Trophoblast cell (in vitro differentiated cells and primary cell): ENCODE measurements around the gene GSTM3.
A peak's percentile ranks its signal among the peaks of the same experiment; 100 is the strongest.

ENCODE experiments used
- DNase-seq, 2 donors: peaks; one replicate each; pipeline ENCODE4 v3.0.0-alpha.2; 2016
- H2AFZ ChIP-seq: 2 replicates; pipeline ENCODE4 v1.6.1; 2013; ENCODE audit warnings: low read length, moderate library complexity, mild to moderate bottlenecking; ENCODE audit not compliant: insufficient read depth, poor library complexity
- H2AK5ac ChIP-seq: 2 replicates; pipeline ENCODE4 v1.6.1; 2013; ENCODE audit warnings: mild to moderate bottlenecking, low read length
- H2BK120ac ChIP-seq: 2 replicates; pipeline ENCODE4 v1.6.1; 2013; ENCODE audit warnings: low read length, mild to moderate bottlenecking, moderate library complexity; ENCODE audit not compliant: insufficient read depth, poor library complexity
- H2BK12ac ChIP-seq: 2 replicates; pipeline ENCODE4 v1.6.1; 2013; ENCODE audit warnings: mild to moderate bottlenecking, low read length, moderate library complexity
- H2BK5ac ChIP-seq: 2 replicates; pipeline ENCODE4 v1.6.1; 2013; ENCODE audit warnings: low read length, low read depth, moderate library complexity, mild to moderate bottlenecking; ENCODE audit not compliant: poor library complexity
- H3K14ac ChIP-seq: 2 replicates; pipeline ENCODE4 v1.6.1; 2013; ENCODE audit warnings: mild to moderate bottlenecking, low read length
- H3K18ac ChIP-seq: 2 replicates; pipeline ENCODE4 v1.6.1; 2013; ENCODE audit warnings: mild to moderate bottlenecking, low read length
- H3K23ac ChIP-seq: 2 replicates; pipeline ENCODE4 v1.6.1; 2013; ENCODE audit warnings: low read length
- H3K27ac ChIP-seq: 2 replicates; pipeline ENCODE4 v1.5.1; 2013; ENCODE audit warnings: low read depth, mild to moderate bottlenecking, inconsistent platforms, low read length, moderate library complexity
- H3K27me3 ChIP-seq: 2 replicates; pipeline ENCODE4 v1.6.1; 2013; ENCODE audit warnings: inconsistent platforms, mild to moderate bottlenecking, low read length, moderate library complexity; ENCODE audit not compliant: insufficient read depth
- H3K36me3 ChIP-seq, 2 experiments: 1 replicate in 1 of 2; 2 replicates in 1 of 2; pipeline ENCODE4 v1.6.1; 2013; ENCODE audit warnings: low read length in 2 of 2, mild to moderate bottlenecking in 2 of 2, moderate library complexity in 1 of 2; ENCODE audit not compliant: insufficient read depth in 2 of 2, control insufficient read depth in 1 of 2
- H3K4ac ChIP-seq: 2 replicates; pipeline ENCODE4 v1.6.1; 2013; ENCODE audit warnings: low read depth, mild to moderate bottlenecking, low read length, moderate library complexity
- H3K4me1 ChIP-seq, 2 experiments: 1 replicate in 1 of 2; 2 replicates in 1 of 2; pipeline ENCODE4 v1.6.1; 2013; ENCODE audit warnings: low read length in 2 of 2, mild to moderate bottlenecking in 2 of 2, moderate library complexity in 1 of 2; ENCODE audit not compliant: insufficient read depth in 2 of 2, control insufficient read depth in 1 of 2
- H3K4me2 ChIP-seq: 2 replicates; pipeline ENCODE4 v1.6.1; 2013; ENCODE audit warnings: inconsistent platforms, mild to moderate bottlenecking, low read length, moderate library complexity
- H3K4me3 ChIP-seq: 2 replicates; pipeline ENCODE4 v1.5.1; 2013; ENCODE audit warnings: mild to moderate bottlenecking, low read depth, low read length, inconsistent platforms
- H3K79me1 ChIP-seq: one replicate; pipeline ENCODE4 v1.6.1; 2013; ENCODE audit warnings: low read length
- H3K79me2 ChIP-seq: 2 replicates; pipeline ENCODE4 v1.6.1; 2013; ENCODE audit warnings: low read length, mild to moderate bottlenecking; ENCODE audit not compliant: control insufficient read depth, insufficient read depth, poor library complexity
- H3K9ac ChIP-seq: 2 replicates; pipeline ENCODE4 v1.6.1; 2013; ENCODE audit warnings: mild to moderate bottlenecking, low read length
- H3K9me3 ChIP-seq: 2 replicates; pipeline ENCODE4 v1.6.1; 2013; ENCODE audit warnings: low read depth, mild to moderate bottlenecking, control low read depth, inconsistent platforms, low read length; ENCODE audit not compliant: insufficient read depth
- H4K12ac ChIP-seq: 2 replicates; pipeline ENCODE4 v1.6.1; 2013; ENCODE audit warnings: low read depth, mild to moderate bottlenecking, low read length, moderate library complexity
- H4K8ac ChIP-seq: 2 replicates; pipeline ENCODE4 v1.6.1; 2013; ENCODE audit warnings: low read depth, mild to moderate bottlenecking, low read length, moderate library complexity
- H4K91ac ChIP-seq: one replicate; pipeline ENCODE4 v1.6.1; 2013; ENCODE audit warnings: low read depth, mild to moderate bottlenecking, low read length, moderate library complexity
- WGBS: extraction: QIAGEN DNeasy Blood & Tissue Kit; methylation state at CpG from one replicate; pipeline ENCODE4 v1.1.7; 2013; ENCODE audit warnings: missing lambda C conversion rate; ENCODE audit not compliant: insufficient read length, insufficient coverage; ENCODE audit errors: extremely low coverage; 5-methylcytosine and 5-hydroxymethylcytosine counted together

The GSTM3 gene

DNA sequence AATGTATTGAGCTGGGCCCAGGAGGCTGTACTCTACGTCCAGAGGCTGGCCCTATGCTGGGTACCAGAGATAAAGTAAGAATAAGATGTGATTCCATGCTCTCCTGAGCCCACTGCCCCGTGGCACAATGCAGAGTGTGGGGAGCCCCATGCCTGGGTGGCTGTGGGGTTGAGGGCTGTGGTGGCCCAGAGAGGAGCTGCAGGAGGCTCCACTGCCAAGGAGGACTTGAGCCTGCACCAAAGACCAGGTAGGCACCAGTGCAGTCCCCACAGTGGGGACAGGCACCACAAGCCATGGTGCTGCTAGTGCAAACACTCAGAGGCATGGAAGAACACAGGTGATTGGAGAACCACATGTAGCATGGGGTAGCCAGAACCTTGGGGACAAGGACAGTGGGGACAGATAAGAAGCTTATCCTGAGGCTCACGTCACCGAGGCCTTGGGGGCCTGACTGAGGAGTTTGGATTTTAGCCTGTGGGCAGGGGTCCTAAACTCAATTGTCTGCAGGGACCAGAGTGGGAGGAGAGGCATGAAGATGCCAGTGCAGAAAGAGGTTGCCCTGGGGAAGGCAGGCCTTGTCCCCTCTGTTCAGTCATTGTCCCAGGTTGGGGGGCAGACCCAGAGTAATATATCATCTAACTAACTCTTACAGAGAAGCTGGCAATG is 44.7 kb upstream of the GSTM3 start:
- Histone ChIP-seq H3K9me3 (no peaks in the 10 kb centered on the region), H3K18ac (no peak overlapping the region), H3K23ac (no peak overlapping the region), H2BK5ac (no peak overlapping the region), H4K12ac (no peak overlapping the region), H3K36me3 (no peaks in the 10 kb centered on the region), H3K4me1 (peaks cover 17 to 36% of the 10 kb centered on the region in 2 experiments), H3K4ac (no peak overlapping the region), H3K79me2 (no peaks in the 10 kb centered on the region), H2AK5ac (no peak overlapping the region), H3K4me2 (no peak overlapping the region), H3K27me3 (no peaks in the 10 kb centered on the region), H2BK12ac (no peak overlapping the region), H3K79me1 (peaks cover 8% of the 10 kb centered on the region), H3K9ac (no peak overlapping the region), H4K8ac (no peak overlapping the region), H4K91ac (no peak overlapping the region), H3K14ac (no peak overlapping the region), H2AFZ (no peak overlapping the region), H3K4me3 (no peak overlapping the region), H2BK120ac (no peak overlapping the region), H3K27ac (no peak overlapping the region)
- WGBS = no CpG with 5 or more reads among the region's 4 CpGs
- DNase-seq = no peak

- no peak overlapping the region for H3K27ac ChIP-seq
- peaks cover 6% of the 10 kb centered on the region for H3K79me1 ChIP-seq
- H3K14ac ChIP-seq = no peak overlapping the region
- no peak overlapping the region for H2AFZ ChIP-seq
- H2AK5ac ChIP-seq = no peak overlapping the region
- H3K4me1 ChIP-seq = peaks cover 16 to 32% of the 10 kb centered on the region in 2 experiments
- WGBS = no CpG with 5 or more reads among the region's 5 CpGs
- DNase-seq = no peak
- peaks cover 3% of the 10 kb centered on the region for H3K9me3 ChIP-seq
- H4K8ac ChIP-seq = no peak overlapping the region
- no peak overlapping the region for H3K4ac ChIP-seq
- H3K23ac ChIP-seq = no peak overlapping the region
- no peak overlapping the region for H3K18ac ChIP-seq
- no peaks in the 10 kb centered on the region for H3K79me2 ChIP-seq
- H3K36me3 ChIP-seq = no peaks in the 10 kb centered on the region
- H3K9ac ChIP-seq = no peak overlapping the region
- H3K4me2 ChIP-seq = no peak overlapping the region
- H4K91ac ChIP-seq = no peak overlapping the region
- no peak overlapping the region for H2BK5ac ChIP-seq
- no peaks in the 10 kb centered on the region for H3K27me3 ChIP-seq
- H3K4me3 ChIP-seq = peak overlapping the region; percentile 15
- H4K12ac ChIP-seq = no peak overlapping the region
- H2BK12ac ChIP-seq = no peak overlapping the region
- H2BK120ac ChIP-seq = no peak overlapping the region
Observed at GRCh38 chr1:109784551-109785252, 43.9 kb upstream of the GSTM3 start.

DNA sequence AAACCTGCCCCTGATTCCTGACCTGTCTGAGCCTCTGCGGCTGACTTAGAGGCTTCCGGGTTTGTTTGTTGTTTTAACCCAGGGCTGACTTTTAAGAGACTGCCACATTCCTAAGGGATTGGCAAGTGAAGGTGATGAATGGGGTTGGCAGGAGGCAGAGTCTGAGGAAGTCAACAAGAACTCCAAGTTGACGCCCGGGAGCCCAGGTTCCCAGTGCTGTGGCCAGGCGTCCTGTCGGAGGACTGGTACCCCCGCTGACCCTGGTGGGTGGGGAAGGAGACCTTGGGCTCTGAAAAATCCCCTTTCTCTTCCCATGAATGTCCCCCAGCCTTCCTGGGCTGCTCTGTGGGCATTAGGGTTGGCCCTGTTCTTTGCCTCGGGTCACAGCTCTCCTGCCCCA is 42.6 kb upstream of the GSTM3 start:
- Histone ChIP-seq H3K4me1 (peaks cover 9 to 21% of the 10 kb centered on the region in 2 experiments), H3K79me1 (peaks cover 2% of the 10 kb centered on the region), H4K91ac (no peak overlapping the region), H3K79me2 (no peaks in the 10 kb centered on the region), H2AK5ac (no peak overlapping the region), H3K27ac (no peak overlapping the region), H3K14ac (no peak overlapping the region), H3K18ac (no peak overlapping the region), H3K9ac (no peak overlapping the region), H3K4me3 (peak overlapping the region; percentile 46), H3K4ac (no peak overlapping the region), H3K23ac (no peak overlapping the region), H2BK5ac (no peak overlapping the region), H4K8ac (no peak overlapping the region), H3K36me3 (no peaks in the 10 kb centered on the region), H3K4me2 (no peak overlapping the region), H4K12ac (no peak overlapping the region), H2BK120ac (no peak overlapping the region), H2AFZ (no peak overlapping the region), H3K9me3 (peaks cover 3% of the 10 kb centered on the region), H3K27me3 (no peaks in the 10 kb centered on the region), H2BK12ac (peak overlapping the region; percentile 65)
- DNase-seq = no peak
- no CpG with 5 or more reads among the region's 8 CpGs for WGBS

DNA sequence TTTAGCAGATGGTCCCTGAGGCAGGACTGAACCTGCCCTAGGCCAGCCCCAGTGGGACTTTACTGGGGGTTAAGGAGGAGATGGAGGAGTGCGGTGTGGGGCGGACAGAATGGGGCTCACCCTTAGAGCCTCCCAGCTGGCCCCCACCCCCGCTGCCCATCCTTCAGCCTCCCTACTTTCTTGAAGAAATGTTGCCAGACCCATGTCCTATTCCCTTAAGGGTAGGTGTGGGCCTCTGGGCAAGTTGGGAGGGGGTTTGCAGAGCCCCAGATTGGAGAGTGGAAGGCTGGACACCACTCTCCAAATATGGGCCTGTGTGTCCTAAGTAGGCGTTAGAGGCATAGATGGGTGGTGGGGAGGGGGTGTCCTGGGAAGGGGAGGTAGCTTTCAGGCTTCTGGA is 42.1 kb upstream of the GSTM3 start:
- Histone ChIP-seq H3K36me3 (no peaks in the 10 kb centered on the region), H3K79me1 (peaks cover 2% of the 10 kb centered on the region), H3K27me3 (no peaks in the 10 kb centered on the region), H4K8ac (no peak overlapping the region), H4K12ac (no peak overlapping the region), H3K14ac (no peak overlapping the region), H3K23ac (no peak overlapping the region), H3K27ac (no peak overlapping the region), H2BK120ac (no peak overlapping the region), H3K4me2 (peak overlapping the region; percentile 33), H3K4ac (no peak overlapping the region), H3K9ac (no peak overlapping the region), H3K79me2 (no peaks in the 10 kb centered on the region), H3K4me1 (peaks cover 9 to 16% of the 10 kb centered on the region in 2 experiments), H2BK12ac (no peak overlapping the region), H3K18ac (no peak overlapping the region), H2AK5ac (no peak overlapping the region), H4K91ac (no peak overlapping the region), H3K9me3 (peaks cover 3% of the 10 kb centered on the region), H3K4me3 (peak overlapping the region; percentile 46), H2BK5ac (no peak overlapping the region), H2AFZ (no peak overlapping the region)
- WGBS = no CpG with 5 or more reads among the region's 4 CpGs
- no peak for DNase-seq
